Measurements from ENCODE around the gene YTHDF1. TPM values are rescaled to one million over a fixed set of nuclear protein-coding genes. Genes with fewer than 3 reads are reported as not detected.

YTHDF1 gene
- total RNA-seq, 4 donors from 2014 or later = 21.2 to 49.6 (median 25.8) TPM

GRCh38 chr20:63248835-63249591 is 33.1 kb upstream of the YTHDF1 start:
- ATAC-seq (ENCODE audit: low FRiP score) (no peak), DNase-seq (ENCODE audit: low spot score) (no peak)
- TF ChIP-seq, protein P1, sequence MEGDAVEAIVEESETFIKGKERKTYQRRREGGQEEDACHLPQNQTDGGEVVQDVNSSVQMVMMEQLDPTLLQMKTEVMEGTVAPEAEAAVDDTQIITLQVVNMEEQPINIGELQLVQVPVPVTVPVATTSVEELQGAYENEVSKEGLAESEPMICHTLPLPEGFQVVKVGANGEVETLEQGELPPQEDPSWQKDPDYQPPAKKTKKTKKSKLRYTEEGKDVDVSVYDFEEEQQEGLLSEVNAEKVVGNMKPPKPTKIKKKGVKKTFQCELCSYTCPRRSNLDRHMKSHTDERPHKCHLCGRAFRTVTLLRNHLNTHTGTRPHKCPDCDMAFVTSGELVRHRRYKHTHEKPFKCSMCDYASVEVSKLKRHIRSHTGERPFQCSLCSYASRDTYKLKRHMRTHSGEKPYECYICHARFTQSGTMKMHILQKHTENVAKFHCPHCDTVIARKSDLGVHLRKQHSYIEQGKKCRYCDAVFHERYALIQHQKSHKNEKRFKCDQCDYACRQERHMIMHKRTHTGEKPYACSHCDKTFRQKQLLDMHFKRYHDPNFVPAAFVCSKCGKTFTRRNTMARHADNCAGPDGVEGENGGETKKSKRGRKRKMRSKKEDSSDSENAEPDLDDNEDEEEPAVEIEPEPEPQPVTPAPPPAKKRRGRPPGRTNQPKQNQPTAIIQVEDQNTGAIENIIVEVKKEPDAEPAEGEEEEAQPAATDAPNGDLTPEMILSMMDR (IDR thresholded peaks at IDR 0.05) = no peak

DNA sequence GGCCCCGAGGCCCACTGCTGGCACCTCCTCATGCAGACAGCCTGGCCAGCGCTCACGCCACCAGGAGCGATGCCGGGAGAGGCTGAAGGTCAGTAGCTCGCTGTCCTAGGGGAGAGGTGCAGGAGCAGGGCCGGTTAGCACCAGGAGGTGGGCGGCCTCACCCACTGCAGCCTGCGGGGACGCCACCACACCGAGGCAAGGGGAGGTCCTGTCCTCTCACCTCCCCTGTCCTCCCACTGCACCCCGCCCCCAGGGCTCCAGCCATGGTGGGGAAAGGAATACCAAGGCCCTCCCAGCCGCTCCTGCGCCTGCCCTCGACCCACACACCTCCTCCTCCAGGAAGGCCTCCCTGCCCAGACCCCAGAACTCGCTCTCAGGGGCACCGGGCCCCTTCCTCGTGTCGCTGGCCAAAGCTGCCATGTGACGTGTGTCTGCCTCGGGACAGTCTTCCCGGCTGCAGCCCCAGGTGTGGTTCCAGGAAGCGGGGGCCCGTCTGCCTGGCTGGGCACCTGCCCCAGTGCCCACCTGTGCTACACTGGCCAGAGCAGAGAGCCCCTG is 31.8 kb upstream of the YTHDF1 start:
- no peak for DNase-seq (ENCODE audit: low spot score)
- no peak for ATAC-seq (ENCODE audit: low FRiP score)

GRCh38 chr20:63246490-63247288 is 30.8 kb upstream of the YTHDF1 start:
- ATAC-seq (ENCODE audit: low FRiP score) = no peak
- no peak for DNase-seq (ENCODE audit: low spot score)
- TF ChIP-seq, protein P1 (IDR thresholded peaks at IDR 0.05) = no peak

More for the DNA sequence above, 31.8 kb upstream of the YTHDF1 start:
- TF ChIP-seq, protein P1 (IDR thresholded peaks at IDR 0.05) = no peak

- no peak for DNase-seq (ENCODE audit: low spot score)
- ATAC-seq (ENCODE audit: low FRiP score) = no peak
- TF ChIP-seq, protein P1 (IDR thresholded peaks at IDR 0.05) = no peak
Observed at GRCh38 chr20:63244468-63244867, 28.5 kb upstream of the YTHDF1 start.

- ATAC-seq (ENCODE audit: low FRiP score) = no peak
- no peak for DNase-seq (ENCODE audit: low spot score)
- TF ChIP-seq, protein P1 (IDR thresholded peaks at IDR 0.05) = no peak
Observed at GRCh38 chr20:63243604-63244247, 27.8 kb upstream of the YTHDF1 start.

DNA sequence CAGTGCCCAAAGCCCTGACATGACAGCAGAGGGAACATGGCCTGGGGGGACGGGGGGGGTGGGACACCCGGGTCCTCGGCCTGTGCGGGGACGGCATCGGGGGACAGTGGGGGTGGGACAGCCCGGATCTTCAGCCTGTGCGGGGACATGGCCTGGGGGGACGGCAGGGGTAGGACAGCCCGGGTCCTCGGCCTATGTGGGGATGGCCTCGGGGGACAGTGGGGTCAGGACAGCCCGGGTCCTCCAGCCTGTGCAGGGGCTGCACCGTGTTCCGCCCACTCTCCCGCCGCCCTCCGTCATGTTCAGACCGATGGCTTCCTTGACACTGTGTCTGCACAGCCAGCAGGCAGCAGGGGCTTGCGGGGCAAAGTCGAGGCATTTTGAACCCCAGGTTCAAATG is 26.8 kb upstream of the YTHDF1 start:
- ATAC-seq (ENCODE audit: low FRiP score) (no peak), DNase-seq (ENCODE audit: low spot score) (no peak)
- TF ChIP-seq, protein P1 (IDR thresholded peaks at IDR 0.05) = no peak

All from omental fat pad (tissue), 4 donors.